Measurements from ENCODE around the gene UBASH3B.

UBASH3B gene

DNA sequence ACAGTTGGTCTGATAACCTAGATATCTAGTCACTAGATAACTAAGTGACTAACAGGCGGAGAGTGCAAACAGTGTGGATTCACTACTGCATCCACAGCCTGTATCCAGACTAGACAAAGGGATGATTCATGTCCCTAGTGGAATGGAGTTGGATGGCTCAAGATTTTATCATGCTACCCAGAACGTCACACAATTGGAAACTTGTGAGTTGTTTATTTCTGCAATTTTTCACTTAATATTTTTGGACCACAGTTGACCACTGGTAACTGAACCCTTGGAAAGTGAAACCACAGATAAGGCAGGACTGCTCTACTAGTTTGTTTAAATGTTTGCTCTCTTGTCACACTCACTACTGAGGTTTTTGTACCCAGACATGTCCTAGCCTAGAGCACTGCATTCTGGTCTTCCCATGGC, 76.0 kb downstream of the UBASH3B start:
- H3K36me3 ChIP-seq (ENCODE audit: insufficient read depth, low read length), result no peaks in the 10 kb centered on the region
- no peak overlapping the region for H3K9ac ChIP-seq (ENCODE audit: low read depth, low read length)
- H3K4me1 ChIP-seq (ENCODE audit: insufficient read depth, low read length), result peaks cover 5% of the 10 kb centered on the region; the same call in 1 of the 2 replicates
- no peaks in the 10 kb centered on the region for H3K9me3 ChIP-seq (ENCODE audit: control insufficient read depth, insufficient read depth, low read length)

DNA sequence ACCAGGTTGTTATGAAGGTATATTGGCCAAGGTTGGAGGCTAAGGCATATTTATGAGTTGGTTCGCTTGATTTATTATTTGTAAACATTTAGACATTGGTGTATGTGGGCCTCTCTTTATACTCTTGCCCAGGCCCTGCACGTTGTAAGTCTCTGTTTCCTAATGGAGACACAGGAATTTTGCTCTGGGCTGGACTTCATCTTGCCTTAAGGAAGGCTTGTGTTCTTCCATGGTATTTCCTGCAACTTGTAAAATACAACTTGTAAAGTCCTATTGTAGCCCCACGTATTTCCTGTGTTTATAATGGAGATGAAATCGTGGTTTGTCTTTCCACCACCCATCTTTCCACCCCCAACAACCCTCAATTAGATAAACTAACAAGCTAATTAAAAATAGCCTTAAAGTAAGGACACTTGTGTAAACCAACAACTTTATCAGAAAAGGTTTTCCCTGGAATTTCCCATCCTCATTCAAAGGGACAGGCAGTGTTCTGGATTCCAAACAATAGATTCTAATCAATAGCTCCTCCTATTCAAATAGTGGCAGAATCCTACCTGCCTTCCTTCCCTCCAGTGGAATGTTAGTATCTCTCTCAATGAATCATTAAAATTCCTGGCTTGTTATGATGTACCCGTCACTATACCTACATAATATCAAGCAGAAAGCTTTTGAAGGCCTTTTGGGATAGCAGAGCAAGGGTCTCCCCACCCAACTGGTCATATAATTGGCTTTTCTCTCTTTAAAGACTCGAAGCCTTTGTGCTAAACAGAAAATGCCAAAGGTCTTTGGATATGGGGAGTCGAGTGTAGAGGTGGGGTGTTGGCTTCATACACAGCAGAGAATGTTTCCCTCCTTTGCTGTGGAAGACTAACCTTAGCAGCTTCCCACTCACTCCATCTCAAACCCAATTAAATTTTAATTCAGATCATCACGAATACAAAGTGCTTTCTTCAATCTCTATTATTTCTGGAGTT, 77.1 kb downstream of the UBASH3B start:
- Histone ChIP-seq H3K9ac (ENCODE audit: low read depth, low read length) (no peak overlapping the region), H3K4me1 (ENCODE audit: insufficient read depth, low read length) (peaks cover 11% of the 10 kb centered on the region), H3K36me3 (ENCODE audit: insufficient read depth, low read length) (no peaks in the 10 kb centered on the region), H3K9me3 (ENCODE audit: control insufficient read depth, insufficient read depth, low read length) (no peaks in the 10 kb centered on the region)

DNA sequence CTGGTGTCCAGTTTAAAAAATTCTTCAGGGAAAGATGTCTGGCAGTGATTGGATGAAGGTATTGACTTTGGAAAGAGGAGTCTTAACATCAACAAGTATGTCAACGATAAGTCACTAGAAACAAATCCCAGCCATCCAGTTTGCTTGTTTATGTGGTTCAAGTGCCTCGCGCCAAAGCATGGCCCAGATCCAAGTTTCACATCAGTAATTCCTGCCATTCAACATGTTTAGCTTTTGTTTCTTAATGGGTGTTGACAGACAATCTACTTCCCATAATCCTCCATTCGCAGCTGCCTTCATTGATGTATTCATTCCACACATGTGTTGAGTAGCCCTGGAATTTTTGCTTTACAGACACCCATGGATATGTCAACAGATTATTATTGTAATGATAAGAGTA, 77.8 kb downstream of the UBASH3B start:
- no peaks in the 10 kb centered on the region for H3K36me3 ChIP-seq (ENCODE audit: insufficient read depth, low read length)
- H3K9me3 ChIP-seq (ENCODE audit: control insufficient read depth, insufficient read depth, low read length), result no peaks in the 10 kb centered on the region
- H3K9ac ChIP-seq (ENCODE audit: low read depth, low read length), result no peak overlapping the region
- peaks cover 18% of the 10 kb centered on the region for H3K4me1 ChIP-seq (ENCODE audit: insufficient read depth, low read length)

DNA sequence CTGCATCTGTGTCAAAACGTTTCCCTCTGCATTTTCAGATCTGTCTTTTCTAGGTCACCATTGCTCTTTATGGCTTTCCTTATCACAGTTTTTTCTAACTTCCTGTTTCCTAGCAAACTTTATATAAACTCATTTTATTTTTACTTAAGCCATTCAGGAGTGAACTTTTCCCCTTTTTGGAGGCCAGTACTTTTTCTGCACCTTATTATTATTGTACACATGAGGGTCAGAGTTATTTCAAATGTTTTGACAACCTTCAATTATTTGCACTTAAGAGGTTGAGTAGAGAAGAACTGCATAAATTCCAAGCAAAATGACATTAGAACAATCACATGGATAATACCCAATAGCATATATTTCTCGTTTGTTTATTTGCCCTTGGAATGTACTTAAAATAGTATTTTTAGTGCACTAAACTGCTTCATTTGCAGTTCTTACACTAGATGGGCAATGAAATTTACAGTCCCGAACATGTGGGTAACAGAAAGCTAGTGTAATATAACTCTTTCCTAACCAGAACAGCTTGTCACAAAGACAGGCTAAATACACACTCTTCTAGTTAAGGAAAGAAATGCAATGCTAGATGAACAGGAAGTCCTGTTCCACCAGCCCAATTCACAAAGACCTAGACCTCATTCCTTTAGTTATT, 79.5 kb downstream of the UBASH3B start:
- Histone ChIP-seq H3K4me1 (ENCODE audit: insufficient read depth, low read length) (peaks cover 18% of the 10 kb centered on the region), H3K9me3 (ENCODE audit: control insufficient read depth, insufficient read depth, low read length) (no peaks in the 10 kb centered on the region), H3K36me3 (ENCODE audit: insufficient read depth, low read length) (no peaks in the 10 kb centered on the region), H3K9ac (ENCODE audit: low read depth, low read length) (no peak overlapping the region)

DNA sequence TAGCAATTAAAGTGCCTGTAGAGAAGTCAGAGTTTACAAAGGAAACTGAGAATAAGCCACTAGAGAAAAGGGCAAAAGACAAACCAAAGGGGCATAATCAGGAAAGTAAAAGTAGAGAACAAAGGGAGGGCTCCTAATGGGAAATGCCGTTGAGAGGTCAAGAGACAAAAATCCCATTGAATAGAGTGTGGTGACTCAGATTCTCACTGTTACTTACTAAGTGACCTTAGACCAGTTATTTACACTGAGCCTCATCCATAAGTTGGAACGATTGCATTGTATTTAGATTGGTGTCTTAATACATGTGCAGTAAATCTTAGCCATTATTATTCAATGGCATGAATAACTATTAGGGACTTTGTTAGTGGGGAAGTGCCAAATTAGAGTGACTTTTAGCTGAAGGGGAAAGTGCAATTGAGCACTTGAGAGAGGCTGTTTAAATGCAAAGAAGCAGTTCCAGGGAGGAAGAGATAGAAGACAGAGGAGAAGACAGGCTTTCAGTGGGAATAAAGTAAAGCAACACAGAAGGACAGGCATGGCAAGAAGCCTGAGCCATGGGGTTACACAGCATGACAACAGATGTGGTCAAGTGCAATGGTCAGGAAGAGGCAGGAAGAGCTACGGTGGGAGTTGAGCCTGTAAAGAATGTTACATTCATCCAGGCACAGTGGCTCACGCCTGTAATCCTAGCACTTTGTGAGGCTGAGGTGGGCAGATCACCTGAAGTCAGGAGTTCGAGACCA, 82.6 kb downstream of the UBASH3B start:
- Histone ChIP-seq H3K9me3 (ENCODE audit: control insufficient read depth, insufficient read depth, low read length) (no peaks in the 10 kb centered on the region), H3K9ac (ENCODE audit: low read depth, low read length) (no peak overlapping the region; the same call in 1 of the 2 replicates), H3K36me3 (ENCODE audit: insufficient read depth, low read length) (no peaks in the 10 kb centered on the region), H3K4me1 (ENCODE audit: insufficient read depth, low read length) (peaks cover 24% of the 10 kb centered on the region)

DNA sequence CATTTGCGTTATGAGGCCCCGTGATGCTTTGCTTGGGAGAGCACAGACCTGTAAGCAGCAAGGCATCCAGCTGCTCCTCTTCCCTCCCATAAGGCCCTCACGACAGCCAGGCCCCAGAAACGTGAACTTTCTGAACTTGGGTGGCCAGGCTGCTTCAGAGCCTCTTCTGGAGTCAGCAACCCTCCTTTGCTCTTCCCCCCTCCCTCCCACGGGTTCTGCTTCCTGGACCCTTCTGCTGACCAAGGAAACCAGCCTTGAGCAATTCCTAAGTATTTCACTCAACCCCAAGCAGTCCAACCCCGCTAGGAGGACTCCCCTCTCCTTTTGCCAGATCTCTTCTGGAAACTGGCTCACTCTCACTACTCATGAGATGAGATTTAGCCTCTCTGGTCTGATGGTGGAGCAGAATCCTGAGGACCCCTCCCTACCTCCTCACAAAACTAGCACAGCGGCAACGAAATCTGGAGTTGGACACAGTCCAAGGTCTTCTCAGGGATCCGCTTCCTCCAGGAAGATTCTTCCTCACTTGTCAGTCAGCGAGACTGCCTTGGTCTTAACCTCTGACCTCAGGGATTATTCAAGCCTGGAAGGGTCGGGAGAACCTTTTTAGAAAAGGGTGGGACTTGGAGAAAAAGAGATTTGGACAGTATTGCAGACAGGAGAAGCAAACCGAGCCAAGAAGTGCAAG, 86.2 kb downstream of the UBASH3B start:
- Histone ChIP-seq H3K9ac (ENCODE audit: low read depth, low read length) (no peak overlapping the region), H3K4me1 (ENCODE audit: insufficient read depth, low read length) (peaks cover 24% of the 10 kb centered on the region), H3K9me3 (ENCODE audit: control insufficient read depth, insufficient read depth, low read length) (no peaks in the 10 kb centered on the region), H3K36me3 (ENCODE audit: insufficient read depth, low read length) (no peaks in the 10 kb centered on the region)

DNA sequence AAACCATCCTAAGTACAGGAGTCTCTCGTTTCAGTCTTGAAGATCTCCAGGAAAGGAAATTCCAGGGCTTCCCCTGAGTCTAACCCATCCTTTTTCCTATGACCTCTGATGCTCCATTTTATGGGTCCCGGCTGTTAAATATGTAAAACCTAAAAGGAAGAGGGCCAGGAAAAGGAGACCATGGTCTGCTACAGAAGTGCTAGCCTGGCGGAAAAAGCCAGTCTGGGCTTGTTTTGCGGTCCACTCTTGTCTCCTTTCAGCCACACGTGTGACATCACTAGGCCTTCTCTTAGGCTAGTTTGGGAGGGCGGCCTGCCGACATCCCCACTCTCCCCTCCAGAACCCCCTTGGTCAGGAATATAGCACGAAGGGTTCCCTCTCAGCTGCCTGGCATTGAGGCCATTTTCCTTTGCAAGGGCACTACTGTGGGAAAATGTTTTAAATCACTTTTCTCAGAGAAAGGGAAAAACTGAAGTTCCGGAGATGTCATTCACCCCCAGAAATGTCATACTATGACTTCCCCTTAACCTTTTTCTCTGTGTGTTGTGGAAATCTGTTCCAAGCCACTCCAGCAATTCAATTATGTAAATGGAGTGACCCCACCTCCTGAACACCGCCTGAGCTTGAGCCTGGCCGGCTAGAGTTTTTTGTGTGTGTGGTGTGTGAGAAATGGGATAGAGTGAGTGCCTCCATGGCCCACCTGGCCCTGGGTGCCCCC, 86.9 kb downstream of the UBASH3B start:
- Histone ChIP-seq H3K4me1 (ENCODE audit: insufficient read depth, low read length) (peaks cover 20% of the 10 kb centered on the region), H3K9ac (ENCODE audit: low read depth, low read length) (no peak overlapping the region), H3K36me3 (ENCODE audit: insufficient read depth, low read length) (no peaks in the 10 kb centered on the region), H3K9me3 (ENCODE audit: control insufficient read depth, insufficient read depth, low read length) (no peaks in the 10 kb centered on the region)

DNA sequence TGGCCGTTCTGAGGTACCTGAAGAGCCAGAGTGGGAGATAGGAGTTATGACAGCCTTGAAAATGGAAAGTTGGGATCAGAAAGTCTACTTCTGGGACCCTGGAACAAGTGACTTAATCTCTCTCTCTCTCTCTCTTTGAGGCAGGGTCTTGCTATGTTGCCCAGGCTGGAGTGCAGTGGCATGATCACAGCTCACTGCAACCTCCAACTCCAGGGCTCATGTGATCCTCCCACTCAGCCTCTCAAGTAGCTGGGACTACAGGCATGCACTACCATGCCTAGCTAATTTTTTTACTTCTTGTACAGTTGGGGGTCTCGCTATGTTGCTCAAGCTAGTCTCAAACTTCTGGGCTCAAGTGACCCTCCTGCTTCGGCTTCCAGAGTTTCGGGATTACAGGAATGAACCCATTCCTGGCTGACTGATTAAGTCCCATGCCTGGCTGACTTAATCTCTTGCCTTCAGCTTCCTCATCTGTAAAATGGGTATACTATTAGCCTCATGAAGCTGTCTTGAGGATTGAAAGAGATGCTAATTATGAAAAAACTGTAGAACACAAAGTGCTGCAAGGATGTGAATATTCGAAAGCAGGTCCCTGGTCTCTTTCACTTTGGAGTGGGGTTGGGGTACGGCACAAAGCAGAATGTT, 87.7 kb downstream of the UBASH3B start:
- H3K9ac ChIP-seq (ENCODE audit: low read depth, low read length), result no peak overlapping the region
- peaks cover 12% of the 10 kb centered on the region for H3K4me1 ChIP-seq (ENCODE audit: insufficient read depth, low read length)

DNA sequence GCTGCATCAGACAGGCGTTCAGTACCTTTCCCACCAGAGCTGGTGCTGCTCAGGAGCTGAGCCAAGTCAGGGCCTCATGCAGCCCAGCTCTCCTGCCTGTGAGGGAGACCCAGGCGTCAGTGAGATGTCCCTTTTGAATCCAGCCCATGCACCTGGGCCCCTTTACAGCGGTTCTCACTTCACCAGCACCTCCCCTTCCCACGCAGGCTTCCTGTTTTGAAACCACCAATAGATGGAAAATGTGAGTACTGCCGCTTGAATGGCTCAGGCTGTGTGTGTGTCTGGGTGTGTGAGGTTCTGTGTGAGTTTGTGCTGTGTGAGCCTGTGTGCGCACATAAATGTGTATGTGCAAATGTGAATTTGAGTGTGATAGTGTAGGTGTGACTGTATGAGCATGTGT, 88.4 kb downstream of the UBASH3B start:
- H3K4me1 ChIP-seq (ENCODE audit: insufficient read depth, low read length), result peaks cover 11% of the 10 kb centered on the region
- no peak overlapping the region for H3K9ac ChIP-seq (ENCODE audit: low read depth, low read length)
- H3K36me3 ChIP-seq (ENCODE audit: insufficient read depth, low read length), result no peaks in the 10 kb centered on the region
- no peaks in the 10 kb centered on the region for H3K9me3 ChIP-seq (ENCODE audit: control insufficient read depth, insufficient read depth, low read length)

More for the DNA sequence above, 87.7 kb downstream of the UBASH3B start:
- Histone ChIP-seq H3K36me3 (ENCODE audit: insufficient read depth, low read length) (no peaks in the 10 kb centered on the region), H3K9me3 (ENCODE audit: control insufficient read depth, insufficient read depth, low read length) (no peaks in the 10 kb centered on the region)

DNA sequence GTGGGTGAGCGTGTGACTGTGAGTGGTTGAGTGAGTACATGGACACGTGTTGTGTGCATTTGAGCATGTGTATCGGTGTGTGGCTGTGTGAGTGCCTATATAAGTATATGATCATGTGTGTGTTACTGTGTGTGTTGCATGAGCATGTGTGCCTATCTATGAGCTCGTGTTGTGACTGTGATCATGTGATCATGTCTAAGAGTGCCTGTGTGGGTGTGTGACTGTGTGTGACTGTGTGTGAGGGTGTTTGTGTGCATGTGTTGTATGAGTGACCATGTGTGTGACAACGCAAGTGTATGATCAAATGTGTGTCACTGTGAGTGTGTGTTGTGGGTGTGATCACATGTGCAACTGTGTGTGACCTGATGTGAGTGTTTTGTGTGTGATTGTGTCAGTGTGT, 88.8 kb downstream of the UBASH3B start:
- Histone ChIP-seq H3K9me3 (ENCODE audit: control insufficient read depth, insufficient read depth, low read length) (no peaks in the 10 kb centered on the region), H3K4me1 (ENCODE audit: insufficient read depth, low read length) (peaks cover 11% of the 10 kb centered on the region), H3K9ac (ENCODE audit: low read depth, low read length) (no peak overlapping the region), H3K36me3 (ENCODE audit: insufficient read depth, low read length) (no peaks in the 10 kb centered on the region)

DNA sequence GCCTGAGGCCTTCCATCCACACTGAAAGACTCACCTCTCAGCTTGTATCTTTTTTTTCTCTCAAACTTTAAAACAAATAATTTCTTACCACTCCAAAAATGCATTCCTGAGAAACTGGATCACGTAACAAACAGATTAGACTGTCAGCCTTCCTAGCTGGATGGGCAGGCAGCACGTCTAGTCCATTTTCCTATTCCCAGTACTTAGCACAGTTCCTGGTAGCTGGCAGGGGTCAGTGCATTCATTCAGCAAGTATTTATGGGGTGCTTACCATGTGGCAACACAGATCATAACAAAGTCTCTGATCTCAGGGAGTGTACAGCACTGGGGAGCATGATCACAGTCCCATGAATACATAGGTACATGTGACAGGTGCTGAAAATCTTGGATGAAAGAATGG, 89.6 kb downstream of the UBASH3B start:
- no peaks in the 10 kb centered on the region for H3K9me3 ChIP-seq (ENCODE audit: control insufficient read depth, insufficient read depth, low read length)
- H3K36me3 ChIP-seq (ENCODE audit: insufficient read depth, low read length), result no peaks in the 10 kb centered on the region
- H3K9ac ChIP-seq (ENCODE audit: low read depth, low read length), result no peak overlapping the region
- peaks cover 11% of the 10 kb centered on the region for H3K4me1 ChIP-seq (ENCODE audit: insufficient read depth, low read length)

DNA sequence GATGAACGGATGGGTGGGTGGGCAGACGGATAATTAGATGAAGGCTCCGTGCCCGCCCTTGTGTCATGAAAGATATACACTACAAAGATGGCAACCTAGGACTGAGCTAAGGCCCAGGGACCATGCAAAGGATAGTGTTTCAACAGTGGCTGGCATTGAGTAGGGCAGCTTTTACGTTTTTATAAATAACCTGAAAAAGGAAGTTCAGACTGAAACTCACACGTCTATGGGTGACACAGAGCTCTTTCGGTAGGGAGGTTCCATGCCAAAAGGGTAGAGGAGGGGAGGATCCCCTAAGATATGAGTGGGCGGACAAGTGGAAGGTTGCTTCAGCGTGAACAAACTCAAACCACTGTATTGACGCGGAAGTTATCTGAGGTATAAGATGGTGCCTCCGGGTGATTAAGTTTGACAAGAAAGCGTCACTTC, 90.5 kb downstream of the UBASH3B start:
- H3K4me1 ChIP-seq (ENCODE audit: insufficient read depth, low read length), result peaks cover 11% of the 10 kb centered on the region
- no peak overlapping the region for H3K9ac ChIP-seq (ENCODE audit: low read depth, low read length)
- no peaks in the 10 kb centered on the region for H3K36me3 ChIP-seq (ENCODE audit: insufficient read depth, low read length)
- H3K9me3 ChIP-seq (ENCODE audit: control insufficient read depth, insufficient read depth, low read length), result no peaks in the 10 kb centered on the region

DNA sequence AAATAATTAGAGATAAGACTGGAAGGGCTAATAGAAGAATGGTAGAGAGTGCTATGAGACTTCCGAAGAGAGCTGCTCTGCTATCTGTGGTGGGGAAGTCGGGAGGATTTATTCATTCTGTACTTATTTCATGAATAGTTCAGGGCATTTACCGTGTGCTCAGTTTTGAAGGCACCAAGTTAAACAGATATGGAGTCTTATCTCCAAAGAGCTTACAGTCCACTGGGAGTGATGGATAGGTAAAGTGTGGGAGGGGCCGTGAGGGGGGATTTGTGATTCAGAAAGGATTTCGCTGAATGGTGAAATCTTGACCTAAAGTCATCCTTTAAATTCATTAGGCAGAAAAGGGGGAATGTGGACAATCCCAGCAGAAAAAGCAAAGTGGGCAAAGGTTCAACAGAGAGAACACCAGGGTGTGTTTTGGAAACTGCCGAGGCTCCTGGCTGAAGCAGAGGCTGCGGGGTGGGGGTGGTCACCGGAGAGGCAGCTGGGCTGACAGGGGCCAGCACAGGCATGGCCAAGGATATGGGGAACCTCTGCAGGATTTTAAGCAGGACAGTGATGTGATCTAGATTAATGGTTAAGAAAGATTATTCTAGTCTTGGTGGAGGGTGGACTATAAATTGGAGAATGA, 91.2 kb downstream of the UBASH3B start:
- no peaks in the 10 kb centered on the region for H3K9me3 ChIP-seq (ENCODE audit: control insufficient read depth, insufficient read depth, low read length)
- H3K36me3 ChIP-seq (ENCODE audit: insufficient read depth, low read length), result no peaks in the 10 kb centered on the region
- H3K4me1 ChIP-seq (ENCODE audit: insufficient read depth, low read length), result peaks cover 7% of the 10 kb centered on the region
- H3K9ac ChIP-seq (ENCODE audit: low read depth, low read length), result no peak overlapping the region
